Tibial nerve (tissue), 4 donors: ENCODE data around the gene SERPINB5. TPM values are rescaled to one million over a fixed set of nuclear protein-coding genes. Genes with fewer than 3 reads are reported as not detected.

Source experiments
- DNase-seq, 2 donors: peaks; one replicate each; pipeline ENCODE4 v3.0.0-alpha.2; 2019; ENCODE audit warnings: low spot score in 2 of 2
- H3K27ac ChIP-seq, 4 donors: fragments of 200-600 bp; sonication (generic) in 3 of 4; one replicate each; pipeline ENCODE4 v1.5.1; 2017 to 2019; ENCODE audit warnings: mild to moderate bottlenecking in 1 of 4
- H3K27me3 ChIP-seq, 2 donors: fragments of 200-600 bp; sonication (generic) in 1 of 2; one replicate each; pipeline versions ENCODE4 v1.5.1 to v1.6.0; 2017 to 2019
- H3K36me3 ChIP-seq, 3 donors: fragments of 200-600 bp; sonication (generic); one replicate each; pipeline ENCODE4 v1.5.1; 2018 to 2019
- H3K4me1 ChIP-seq, 4 donors: fragments of 200-600 bp; sonication (generic) in 3 of 4; one replicate each; pipeline ENCODE4 v1.5.1; 2017 to 2019
- H3K4me3 ChIP-seq, 4 donors: fragments of 200-600 bp; sonication (generic) in 3 of 4; one replicate each; pipeline ENCODE4 v1.5.1; 2017 to 2019; ENCODE audit warnings: mild to moderate bottlenecking in 1 of 4, moderate library complexity in 1 of 4
- H3K9me3 ChIP-seq, 4 donors: fragments of 200-600 bp; sonication (generic) in 3 of 4; one replicate each; pipeline ENCODE4 v1.5.1; 2017 to 2019
- CTCF ChIP-seq, 5 experiments: fragments of 200-600 bp in 3 of 5; fragments of 450-650 bp in 2 of 5; sonication (generic) in 3 of 5; IDR thresholded peaks; one replicate each; pipeline ENCODE4 v1.5.1; 2016 to 2019; ENCODE audit warnings: antibody characterized with exemption in 5 of 5, mild to moderate bottlenecking in 3 of 5, moderate library complexity in 2 of 5
- EP300 ChIP-seq, 2 donors: sonication (generic); formaldehyde crosslinking; IDR thresholded peaks; one replicate each; pipeline ENCODE4 v1.6.1; 2017; ENCODE audit warnings: antibody characterized with exemption in 2 of 2, mild to moderate bottlenecking in 1 of 2
- POLR2A ChIP-seq, 2 donors: fragments of 450-650 bp; IDR thresholded peaks; one replicate each; pipeline ENCODE4 v1.6.1; 2017; ENCODE audit warnings: antibody characterized with exemption in 2 of 2, mild to moderate bottlenecking in 2 of 2, moderate library complexity in 2 of 2
- WGBS, 2 donors: methylation state at CpG; one replicate each; pipeline ENCODE4 v1.1.5; 2018; 5-methylcytosine and 5-hydroxymethylcytosine counted together
- total RNA-seq, 4 donors: library from RNA; depleted of rRNA; stranded (reverse); fragments of >200 nt; gene quantifications; one replicate each; pipeline ENCODE4 v1.1.0, GENCODE V29; 2016

SERPINB5 gene
- total RNA-seq, 4 donors from 2014 or later = not detected

DNA sequence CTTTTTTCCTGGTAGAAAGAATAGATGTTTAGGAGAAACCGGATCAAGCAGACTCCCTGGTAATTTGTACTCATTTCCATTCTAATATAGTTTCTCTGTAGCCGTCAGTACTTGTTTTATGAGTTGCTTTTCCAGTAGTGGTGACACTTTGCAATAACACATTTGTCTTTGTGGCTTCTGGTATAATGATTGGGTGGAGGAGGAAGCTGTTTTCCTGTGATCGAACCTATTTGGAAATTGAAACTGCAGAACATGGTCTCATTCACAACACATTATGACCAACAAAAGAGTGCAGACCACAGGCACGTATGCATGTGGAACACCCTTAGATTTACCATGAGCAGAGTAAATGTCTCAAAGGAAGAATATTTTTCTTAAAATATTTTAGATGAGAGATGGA lies 57.9 kb downstream of the SERPINB5 start:
- Histone ChIP-seq H3K4me3 (no peak overlapping the region), H3K36me3 (no peaks in the 10 kb centered on the region), H3K4me1 (peaks cover 0 to 5% (median 0%) of the 10 kb centered on the region in 4 donors), H3K9me3 (no peaks in the 10 kb centered on the region), H3K27ac (no peak overlapping the region), H3K27me3 (no peaks in the 10 kb centered on the region)
- no peak for DNase-seq
- TF ChIP-seq POLR2A (IDR thresholded peaks at IDR 0.05) = no peak
- no peak for TF ChIP-seq CTCF (IDR thresholded peaks at IDR 0.05)
- no peak for TF ChIP-seq EP300 (IDR thresholded peaks at IDR 0.05)
- whole genome bisulfite sequencing, 2 donors = 51 to 63% methylated on average over 4 of the region's 4 CpGs

- H3K27me3 ChIP-seq = no peaks in the 10 kb centered on the region
- TF ChIP-seq EP300 (IDR thresholded peaks at IDR 0.05) = no peak
- TF ChIP-seq POLR2A (IDR thresholded peaks at IDR 0.05) = no peak
- TF ChIP-seq CTCF (IDR thresholded peaks at IDR 0.05) = no peak
- DNase-seq = no peak
- no peaks in the 10 kb centered on the region for H3K36me3 ChIP-seq
- H3K9me3 ChIP-seq = no peaks in the 10 kb centered on the region
- 37 to 43% methylated on average over 3 of the region's 3 CpGs for WGBS, 2 donors
- no peak overlapping the region for H3K4me3 ChIP-seq
- H3K4me1 ChIP-seq = peaks cover 0 to 8% (median 0%) of the 10 kb centered on the region in 4 donors
- H3K27ac ChIP-seq = no peak overlapping the region
Measured at GRCh38 chr18:63539904-63540510, 63.2 kb downstream of the SERPINB5 start.

- TF ChIP-seq CTCF (IDR thresholded peaks at IDR 0.05) = no peak
- no peak for TF ChIP-seq POLR2A (IDR thresholded peaks at IDR 0.05)
- no peak for TF ChIP-seq EP300 (IDR thresholded peaks at IDR 0.05)
- Histone ChIP-seq H3K4me1 (peaks cover 0 to 8% (median 0%) of the 10 kb centered on the region in 4 donors), H3K9me3 (no peaks in the 10 kb centered on the region), H3K4me3 (no peak within 1 kb of the TSS), H3K27me3 (no peaks in the 10 kb centered on the region), H3K36me3 (no peaks in the 10 kb centered on the region), H3K27ac (no peak within 1 kb of the TSS)
- WGBS, 2 donors = 71 to 76% methylated on average over 1 of the region's 1 CpG
- no peak for DNase-seq
Measured at GRCh38 chr18:63542069-63542468, 65.3 kb downstream of the SERPINB5 start, which contains the start of gene SERPINB12. TSS of gene SERPINB12 (plus strand) at chr18:63542369. CDS start at chr18:63556160, 13,791 bp downstream.

GRCh38 chr18:63544017-63544416 lies 67.3 kb downstream of the SERPINB5 start:
- no peaks in the 10 kb centered on the region for H3K27me3 ChIP-seq
- TF ChIP-seq EP300 (IDR thresholded peaks at IDR 0.05) (no peak), POLR2A (IDR thresholded peaks at IDR 0.05) (no peak)
- H3K27ac ChIP-seq = no peak overlapping the region
- no peak overlapping the region for H3K4me3 ChIP-seq
- H3K4me1 ChIP-seq = peaks cover 0 to 8% (median 0%) of the 10 kb centered on the region in 4 donors
- 83 to 87% methylated on average over 2 of the region's 2 CpGs for WGBS, 2 donors
- H3K9me3 ChIP-seq = no peaks in the 10 kb centered on the region
- H3K36me3 ChIP-seq = no peaks in the 10 kb centered on the region
- no peak for DNase-seq

DNA sequence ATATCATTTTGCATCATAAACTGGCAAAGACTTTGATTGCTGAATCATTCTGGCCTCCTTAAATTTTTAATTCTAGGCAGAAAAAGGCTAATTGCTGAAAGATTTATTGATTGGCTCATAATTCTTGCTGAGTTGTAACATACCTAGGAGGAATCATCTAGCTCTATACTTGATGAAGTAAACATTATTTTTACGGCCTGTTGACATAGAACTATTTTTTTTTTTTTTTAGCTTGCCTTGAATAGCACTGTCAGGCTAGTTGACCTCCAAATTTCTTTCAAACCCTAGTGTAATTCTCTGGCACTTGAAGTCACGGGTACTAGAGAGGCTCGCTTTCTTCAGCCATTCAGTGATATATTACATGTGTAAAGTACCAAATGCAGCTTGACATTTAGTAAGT lies 68.2 kb downstream of the SERPINB5 start:
- DNase-seq = no peak
- no peak overlapping the region for H3K27ac ChIP-seq
- H3K27me3 ChIP-seq = no peaks in the 10 kb centered on the region

GRCh38 chr18:63550068-63550467 lies 73.3 kb downstream of the SERPINB5 start:
- H3K9me3 ChIP-seq = no peaks in the 10 kb centered on the region
- no peak overlapping the region for H3K27ac ChIP-seq
- DNase-seq = no peak
- no peaks in the 10 kb centered on the region for H3K36me3 ChIP-seq
- no peak overlapping the region for H3K4me3 ChIP-seq
- H3K27me3 ChIP-seq = no peaks in the 10 kb centered on the region
- no peak for TF ChIP-seq POLR2A (IDR thresholded peaks at IDR 0.05)
- no peak for TF ChIP-seq CTCF (IDR thresholded peaks at IDR 0.05)
- TF ChIP-seq EP300 (IDR thresholded peaks at IDR 0.05) = no peak
- H3K4me1 ChIP-seq = peaks cover 0 to 17% (median 4%) of the 10 kb centered on the region in 4 donors
- WGBS, 2 donors = 16% methylated on average over 1 of the region's 1 CpG

More for the DNA sequence above, 68.2 kb downstream of the SERPINB5 start:
- H3K9me3 ChIP-seq = no peaks in the 10 kb centered on the region
- no peaks in the 10 kb centered on the region for H3K36me3 ChIP-seq
- WGBS, 2 donors = 35 to 43% methylated on average over 3 of the region's 3 CpGs
- H3K4me3 ChIP-seq = no peak overlapping the region
- TF ChIP-seq EP300 (IDR thresholded peaks at IDR 0.05) = no peak
- no peak for TF ChIP-seq POLR2A (IDR thresholded peaks at IDR 0.05)
- peaks cover 0 to 3% (median 0%) of the 10 kb centered on the region in 4 donors for H3K4me1 ChIP-seq
